ENCODE data around the gene MIPOL1. TPM values are rescaled to one million over a fixed set of nuclear protein-coding genes. Genes with fewer than 3 reads are reported as not detected.
"Not testable (repeated sequence)": the region's sequence is repeated elsewhere in the genome, so short reads cannot be mapped to it uniquely, and the experiment has no call there.

Gene MIPOL1
- total RNA-seq, 1 experiment from 2014 or later = 7.0 TPM

GRCh38 chr14:37438444-37438843, 240.7 kb downstream of the MIPOL1 start:
- Histone ChIP-seq H3K27me3 (ENCODE audit: control insufficient read depth, insufficient read depth, low read length) (no peaks in the 10 kb centered on the region), H3K4me3 (ENCODE audit: insufficient read depth, low read depth, low read length) (no peak overlapping the region), H3K36me3 (replicated peaks; ENCODE audit: control insufficient read depth, insufficient read depth, low read length) (no peaks in the 10 kb centered on the region)
- DNase-seq = no peak

GRCh38 chr14:37443461-37443860, 245.7 kb downstream of the MIPOL1 start:
- no peak overlapping the region for H3K4me3 ChIP-seq (ENCODE audit: insufficient read depth, low read depth, low read length)
- DNase-seq = no peak
- no peaks in the 10 kb centered on the region for H3K36me3 ChIP-seq (replicated peaks; ENCODE audit: control insufficient read depth, insufficient read depth, low read length)
- H3K27me3 ChIP-seq (ENCODE audit: control insufficient read depth, insufficient read depth, low read length) = no peaks in the 10 kb centered on the region

- DNase-seq = no peak
These were observed 250.2 kb downstream of the MIPOL1 start for GRCh38 chr14:37447883-37448391.

GRCh38 chr14:37452323-37452722, 254.6 kb downstream of the MIPOL1 start:
- Histone ChIP-seq H3K27me3 (ENCODE audit: control insufficient read depth, insufficient read depth, low read length) (no peaks in the 10 kb centered on the region), H3K36me3 (replicated peaks; ENCODE audit: control insufficient read depth, insufficient read depth, low read length) (no peaks in the 10 kb centered on the region), H3K4me3 (ENCODE audit: insufficient read depth, low read depth, low read length) (no peak overlapping the region)
- DNase-seq = no peak

More at GRCh38 chr14:37447883-37448391, 250.2 kb downstream of the MIPOL1 start:
- H3K4me3 ChIP-seq (ENCODE audit: insufficient read depth, low read depth, low read length) = no peak overlapping the region
- H3K36me3 ChIP-seq (replicated peaks; ENCODE audit: control insufficient read depth, insufficient read depth, low read length) = no peaks in the 10 kb centered on the region
- no peaks in the 10 kb centered on the region for H3K27me3 ChIP-seq (ENCODE audit: control insufficient read depth, insufficient read depth, low read length)

GRCh38 chr14:37453985-37454384, 256.2 kb downstream of the MIPOL1 start:
- no peak for DNase-seq
- H3K27me3 ChIP-seq (ENCODE audit: control insufficient read depth, insufficient read depth, low read length) = no peaks in the 10 kb centered on the region

GRCh38 chr14:37457334-37457733, 259.6 kb downstream of the MIPOL1 start:
- Histone ChIP-seq H3K36me3 (replicated peaks; ENCODE audit: control insufficient read depth, insufficient read depth, low read length) (no peaks in the 10 kb centered on the region), H3K4me3 (ENCODE audit: insufficient read depth, low read depth, low read length) (no peak overlapping the region), H3K27me3 (ENCODE audit: control insufficient read depth, insufficient read depth, low read length) (no peaks in the 10 kb centered on the region)
- no peak for DNase-seq

More at GRCh38 chr14:37453985-37454384, 256.2 kb downstream of the MIPOL1 start:
- no peak overlapping the region for H3K4me3 ChIP-seq (ENCODE audit: insufficient read depth, low read depth, low read length)
- H3K36me3 ChIP-seq (replicated peaks; ENCODE audit: control insufficient read depth, insufficient read depth, low read length) = no peaks in the 10 kb centered on the region

- DNase-seq; H3K27me3 ChIP-seq (ENCODE audit: control insufficient read depth, insufficient read depth, low read length); H3K4me3 ChIP-seq (ENCODE audit: insufficient read depth, low read depth, low read length); H3K36me3 ChIP-seq (replicated peaks; ENCODE audit: control insufficient read depth, insufficient read depth, low read length): not testable (repeated sequence)
These were observed 264.7 kb downstream of the MIPOL1 start for GRCh38 chr14:37462426-37462825.

- no peaks in the 10 kb centered on the region for H3K27me3 ChIP-seq (ENCODE audit: control insufficient read depth, insufficient read depth, low read length)
- no peak overlapping the region for H3K4me3 ChIP-seq (ENCODE audit: insufficient read depth, low read depth, low read length)
- no peaks in the 10 kb centered on the region for H3K36me3 ChIP-seq (replicated peaks; ENCODE audit: control insufficient read depth, insufficient read depth, low read length)
- DNase-seq = no peak
These were observed 266.6 kb downstream of the MIPOL1 start for GRCh38 chr14:37464192-37464858.

- no peaks in the 10 kb centered on the region for H3K27me3 ChIP-seq (ENCODE audit: control insufficient read depth, insufficient read depth, low read length)
- H3K4me3 ChIP-seq (ENCODE audit: insufficient read depth, low read depth, low read length) = no peak overlapping the region
- H3K36me3 ChIP-seq (replicated peaks; ENCODE audit: control insufficient read depth, insufficient read depth, low read length) = no peaks in the 10 kb centered on the region
- DNase-seq = no peak
These were observed 268.4 kb downstream of the MIPOL1 start for GRCh38 chr14:37466003-37466622.

GRCh38 chr14:37466623-37467088, 268.9 kb downstream of the MIPOL1 start:
- H3K4me3 ChIP-seq (ENCODE audit: insufficient read depth, low read depth, low read length) = no peak overlapping the region
- no peak for DNase-seq
- H3K27me3 ChIP-seq (ENCODE audit: control insufficient read depth, insufficient read depth, low read length) = no peaks in the 10 kb centered on the region
- no peaks in the 10 kb centered on the region for H3K36me3 ChIP-seq (replicated peaks; ENCODE audit: control insufficient read depth, insufficient read depth, low read length)

GRCh38 chr14:37469650-37470049, 271.9 kb downstream of the MIPOL1 start:
- H3K36me3 ChIP-seq (replicated peaks; ENCODE audit: control insufficient read depth, insufficient read depth, low read length) = no peaks in the 10 kb centered on the region
- no peak for DNase-seq
- no peak overlapping the region for H3K4me3 ChIP-seq (ENCODE audit: insufficient read depth, low read depth, low read length)
- H3K27me3 ChIP-seq (ENCODE audit: control insufficient read depth, insufficient read depth, low read length) = no peaks in the 10 kb centered on the region

- no peak for DNase-seq
- no peaks in the 10 kb centered on the region for H3K36me3 ChIP-seq (replicated peaks; ENCODE audit: control insufficient read depth, insufficient read depth, low read length)
- H3K4me3 ChIP-seq (ENCODE audit: insufficient read depth, low read depth, low read length) = no peak overlapping the region
- H3K27me3 ChIP-seq (ENCODE audit: control insufficient read depth, insufficient read depth, low read length) = no peaks in the 10 kb centered on the region
These were observed 272.5 kb downstream of the MIPOL1 start for GRCh38 chr14:37470251-37470650.

- no peak overlapping the region for H3K4me3 ChIP-seq (ENCODE audit: insufficient read depth, low read depth, low read length)
- no peak for DNase-seq
- no peaks in the 10 kb centered on the region for H3K36me3 ChIP-seq (replicated peaks; ENCODE audit: control insufficient read depth, insufficient read depth, low read length)
- no peaks in the 10 kb centered on the region for H3K27me3 ChIP-seq (ENCODE audit: control insufficient read depth, insufficient read depth, low read length)
These were observed 275.2 kb downstream of the MIPOL1 start for GRCh38 chr14:37472906-37473305.

- Histone ChIP-seq H3K36me3 (replicated peaks; ENCODE audit: control insufficient read depth, insufficient read depth, low read length) (no peaks in the 10 kb centered on the region), H3K4me3 (ENCODE audit: insufficient read depth, low read depth, low read length) (no peak overlapping the region), H3K27me3 (ENCODE audit: control insufficient read depth, insufficient read depth, low read length) (no peaks in the 10 kb centered on the region)
- DNase-seq = no peak
These were observed 276.5 kb downstream of the MIPOL1 start for GRCh38 chr14:37474191-37474590.
